Endothelial cell of umbilical vein (primary cell): ENCODE results near the gene JAZF1. TPM values are rescaled to one million over a fixed set of nuclear protein-coding genes. Genes with fewer than 3 reads are reported as not detected.

Source experiments
- BruUV-seq: library from RNA; stranded (reverse); fragments of 400-500 nt; replicated peaks from 2 replicates; lab custom pipeline; 2021; lab: Mats Ljungman, UMichigan
- CTCF ChIA-PET: fragments of 300-600, 350-600 bp; sonication (Branson Sonifier 250); formaldehyde crosslinking; loops from one replicate; lab custom pipeline; 2021; ENCODE audit warnings: antibody characterized with exemption, inconsistent platforms; lab: Charles Lee
- POLR2A ChIA-PET: fragments of 300-600, 350-600 bp; sonication (Branson Sonifier 250); formaldehyde crosslinking; loops from one replicate; lab custom pipeline; 2021; ENCODE audit warnings: antibody characterized with exemption, inconsistent platforms; lab: Charles Lee
- DNase-seq: peaks from one replicate; pipeline ENCODE4 v3.0.0-alpha.2; 2011; ENCODE audit warnings: low read depth, low spot score
- FAIRE-seq: peaks from 2 replicates; lab custom pipeline; 2011; peaks lifted over from hg19 to GRCh38; lab: Jason Lieb, UNC
- H2AFZ ChIP-seq: 2 replicates; pipeline ENCODE4 v1.6.0; 2012; ENCODE audit warnings: low read depth, low read length, control low read depth, inconsistent platforms
- H3K27ac ChIP-seq: 2 replicates; pipeline ENCODE4 v1.5.1; 2011; ENCODE audit warnings: low read depth, mild to moderate bottlenecking, control low read depth, low read length, moderate library complexity; ENCODE audit not compliant: insufficient read depth
- H3K27me3 ChIP-seq, 2 experiments: 2 replicates each; pipeline versions ENCODE4 v1.6.0 to v1.6.1; 2011; ENCODE audit warnings: low read length in 2 of 2, mixed read lengths in 1 of 2; ENCODE audit not compliant: control insufficient read depth in 2 of 2, insufficient read depth in 2 of 2
- H3K36me3 ChIP-seq, 2 experiments: 2 replicates in 1 of 2; 3 replicates in 1 of 2; pipeline ENCODE4 v1.5.1; 2011; ENCODE audit warnings: low read length in 2 of 2, mild to moderate bottlenecking in 1 of 2, moderate library complexity in 1 of 2; ENCODE audit not compliant: control insufficient read depth in 2 of 2, insufficient read depth in 2 of 2; ENCODE audit errors: extremely low read depth in 1 of 2
- H3K4me1 ChIP-seq: 3 replicates; pipeline ENCODE4 v1.5.1; 2011; ENCODE audit warnings: mild to moderate bottlenecking, low read length; ENCODE audit not compliant: control insufficient read depth, insufficient read depth; ENCODE audit errors: extremely low read depth
- H3K4me2 ChIP-seq: 2 replicates; pipeline ENCODE4 v1.6.1; 2011; ENCODE audit warnings: low read length, control low read depth, mixed read lengths; ENCODE audit not compliant: insufficient read depth
- H3K4me3 ChIP-seq, 3 experiments: fragments of 200-600 bp in 1 of 3; sonication (generic), shearing (Covaris generic) in 1 of 3; replicated peaks in 1 of 3; 2 replicates each; pipeline ENCODE4 v1.5.1; 2011 to 2016; ENCODE audit warnings: control low read depth in 3 of 3, low read length in 3 of 3, mild to moderate bottlenecking in 2 of 3, inconsistent platforms in 1 of 3, low read depth in 1 of 3, moderate library complexity in 1 of 3; ENCODE audit not compliant: insufficient read depth in 1 of 3
- H3K79me2 ChIP-seq: 2 replicates; pipeline ENCODE4 v1.6.0; 2012; ENCODE audit warnings: low read length, inconsistent platforms; ENCODE audit not compliant: control insufficient read depth, insufficient read depth
- H3K9ac ChIP-seq: replicated peaks from 2 replicates; pipeline ENCODE3; 2011; ENCODE audit warnings: low read length, control low read depth; ENCODE audit not compliant: insufficient read depth; ENCODE audit errors: extremely low read depth
- H3K9me1 ChIP-seq: replicated peaks from 3 replicates; pipeline ENCODE4 v1.6.0; 2011; ENCODE audit warnings: mild to moderate bottlenecking, low read length; ENCODE audit not compliant: control insufficient read depth, insufficient read depth; ENCODE audit errors: extremely low read depth
- H3K9me3 ChIP-seq: replicated peaks from 2 replicates; pipeline ENCODE4 v1.5.1; 2012; ENCODE audit warnings: low read length, inconsistent platforms; ENCODE audit not compliant: control insufficient read depth, insufficient read depth
- H4K20me1 ChIP-seq: replicated peaks from 2 replicates; pipeline ENCODE3; 2011; ENCODE audit warnings: mild to moderate bottlenecking, low read length; ENCODE audit not compliant: control insufficient read depth, insufficient read depth; ENCODE audit errors: extremely low read depth
- CTCF ChIP-seq, 2 donors: IDR thresholded peaks; 1 replicate in 1 of 2; 2 replicates in 1 of 2; pipeline ENCODE4 v1.5.1; 2011; ENCODE audit warnings: low read length in 2 of 2, mild to moderate bottlenecking in 2 of 2, moderate library complexity in 2 of 2, control low read depth in 1 of 2, inconsistent platforms in 1 of 2, low read depth in 1 of 2; ENCODE audit not compliant: insufficient read depth in 1 of 2; ENCODE audit errors: extremely low read depth in 1 of 2
- EZH2 ChIP-seq: IDR thresholded peaks from 2 replicates; pipeline ENCODE4 v1.6.1; 2012; ENCODE audit warnings: borderline replicate concordance, low read depth, mild to moderate bottlenecking, moderate library complexity, low read length, inconsistent platforms; ENCODE audit not compliant: severe bottlenecking
- FOS ChIP-seq: IDR thresholded peaks from 2 replicates; pipeline ENCODE4 v1.6.1; 2011; ENCODE audit warnings: mild to moderate bottlenecking, low read length, moderate library complexity, borderline replicate concordance; ENCODE audit not compliant: insufficient read depth
- GATA2 ChIP-seq: IDR thresholded peaks from 2 replicates; pipeline ENCODE4 v1.7.0; 2011; ENCODE audit warnings: low read depth, mild to moderate bottlenecking, moderate library complexity, mixed read lengths, low read length; ENCODE audit not compliant: insufficient read length, insufficient read depth
- JUN ChIP-seq: IDR thresholded peaks from 2 replicates; pipeline ENCODE4 v1.6.1; 2011; ENCODE audit warnings: borderline replicate concordance, low read depth; ENCODE audit not compliant: insufficient read length, insufficient read depth
- MAX ChIP-seq: IDR thresholded peaks from 2 replicates; pipeline ENCODE4 v1.6.1; 2011; ENCODE audit not compliant: insufficient read depth, insufficient read length
- MYC ChIP-seq: IDR thresholded peaks from one replicate; pipeline ENCODE4 v1.6.1; 2011; ENCODE audit warnings: mild to moderate bottlenecking, low read depth, low read length
- POLR2A ChIP-seq: IDR thresholded peaks from 2 replicates; pipeline ENCODE4 v1.6.1; 2012; ENCODE audit warnings: low read depth, mild to moderate bottlenecking, control low read depth, low read length
- POLR2AphosphoS5 ChIP-seq: IDR thresholded peaks from 2 replicates; pipeline ENCODE4 v1.6.1; 2012; ENCODE audit warnings: low read depth, mild to moderate bottlenecking, control low read depth, low read length, moderate library complexity; ENCODE audit not compliant: insufficient read depth
- dilution Hi-C: fragments of 300-500 bp; cut with MboI; formaldehyde crosslinking; loops from one replicate; pipeline ENCODE4 v1.15.0; 2019; ENCODE audit warnings: low sequenced_read_pairs; ENCODE audit not compliant: extremely low pct_ligation_motif_present
- intact Hi-C: fragments of 100-400 bp; cut with micrococcal nuclease; formaldehyde crosslinking; loops from one replicate; pipeline ENCODE4 v1.10.0; 2022
- polyA plus RNA-seq, 4 experiments: library from polyadenylated mRNA; depleted of rRNA in 3 of 4; stranded (reverse) in 3 of 4; unstranded in 1 of 4; fragments of >200 nt; gene quantifications; 2 replicates each; pipeline versions ENCODE4 v1.2.1 to v1.2.3, GENCODE V29; 2011 to 2012; ENCODE audit warnings: missing spikeins in 1 of 4
- total RNA-seq: library from RNA; stranded (reverse); gene quantifications from 2 replicates; pipeline ENCODE4 v1.2.3, GENCODE V29; 2021

The JAZF1 gene
- total and polyA plus RNA-seq, 2 donors (not counting 3 experiments of a cell fraction or from before 2014, with no cell fraction given), result 2.5 to 16.9 TPM

- no peaks in the 10 kb centered on the region for H3K79me2 ChIP-seq
- no peaks in the 10 kb centered on the region for H4K20me1 ChIP-seq
- BruUV-seq, result no TSS peak
- H2AFZ ChIP-seq, result no peak overlapping the region
- intact Hi-C loops (no loop called here), dilution Hi-C loops (no loop called here)
- H3K4me2 ChIP-seq, result no peak overlapping the region
- ChIA-PET CTCF (no interaction called here), POLR2A (no interaction called here)
- no peaks in the 10 kb centered on the region for H3K36me3 ChIP-seq
- H3K27me3 ChIP-seq, result peaks cover 0 to 2% of the 10 kb centered on the region in 2 experiments
- no peaks in the 10 kb centered on the region for H3K4me1 ChIP-seq
- H3K27ac ChIP-seq, result no peak overlapping the region
- H3K9ac ChIP-seq, result no peak overlapping the region
- H3K9me1 ChIP-seq, result no peaks in the 10 kb centered on the region
- FAIRE-seq, result no peak
- no peak for DNase-seq
- TF ChIP-seq JUN, result no peak
- no peak for TF ChIP-seq GATA2
- no peak for TF ChIP-seq CTCF (IDR thresholded peaks at IDR 0.05; ENCODE audit: extremely low read depth in 1 of 2, insufficient read depth in 1 of 2, low read depth in 1 of 2, low read length in 2 of 2)
- no peak for TF ChIP-seq MAX
- no peak for TF ChIP-seq FOS
- no peak for TF ChIP-seq POLR2AphosphoS5
- TF ChIP-seq POLR2A, result no peak
- TF ChIP-seq MYC, result no peak
- TF ChIP-seq EZH2, result no peak
- H3K4me3 ChIP-seq, result no peak overlapping the region
- H3K9me3 ChIP-seq, result no peaks in the 10 kb centered on the region
Observed at GRCh38 chr7:28224675-28225074, 44.1 kb upstream of the JAZF1 start.
